Measurements from ENCODE around the gene VPS8.

VPS8 gene

GRCh38 chr3:184885112-184885511 lies 73.1 kb downstream of the VPS8 start:
- Histone ChIP-seq H3K4me3 (IDR thresholded peaks at IDR 0.05; ENCODE audit: insufficient read depth, low read depth, low read length) (no peak overlapping the region), H3K36me3 (ENCODE audit: insufficient read depth) (no peaks in the 10 kb centered on the region), H4K20me1 (ENCODE audit: insufficient read depth) (no peaks in the 10 kb centered on the region), H3K4me2 (no peak overlapping the region), H3K4me1 (ENCODE audit: low read depth, poor library complexity, severe bottlenecking) (no peaks in the 10 kb centered on the region), H3K27me3 (ENCODE audit: insufficient read depth, low read depth) (no peaks in the 10 kb centered on the region), H3K9ac (no peak overlapping the region), H2AFZ (ENCODE audit: low read depth) (no peak overlapping the region), H3K27ac (no peak overlapping the region), H3K79me2 (ENCODE audit: insufficient read depth, low read depth) (no peaks in the 10 kb centered on the region)
- TF ChIP-seq, protein P1, sequence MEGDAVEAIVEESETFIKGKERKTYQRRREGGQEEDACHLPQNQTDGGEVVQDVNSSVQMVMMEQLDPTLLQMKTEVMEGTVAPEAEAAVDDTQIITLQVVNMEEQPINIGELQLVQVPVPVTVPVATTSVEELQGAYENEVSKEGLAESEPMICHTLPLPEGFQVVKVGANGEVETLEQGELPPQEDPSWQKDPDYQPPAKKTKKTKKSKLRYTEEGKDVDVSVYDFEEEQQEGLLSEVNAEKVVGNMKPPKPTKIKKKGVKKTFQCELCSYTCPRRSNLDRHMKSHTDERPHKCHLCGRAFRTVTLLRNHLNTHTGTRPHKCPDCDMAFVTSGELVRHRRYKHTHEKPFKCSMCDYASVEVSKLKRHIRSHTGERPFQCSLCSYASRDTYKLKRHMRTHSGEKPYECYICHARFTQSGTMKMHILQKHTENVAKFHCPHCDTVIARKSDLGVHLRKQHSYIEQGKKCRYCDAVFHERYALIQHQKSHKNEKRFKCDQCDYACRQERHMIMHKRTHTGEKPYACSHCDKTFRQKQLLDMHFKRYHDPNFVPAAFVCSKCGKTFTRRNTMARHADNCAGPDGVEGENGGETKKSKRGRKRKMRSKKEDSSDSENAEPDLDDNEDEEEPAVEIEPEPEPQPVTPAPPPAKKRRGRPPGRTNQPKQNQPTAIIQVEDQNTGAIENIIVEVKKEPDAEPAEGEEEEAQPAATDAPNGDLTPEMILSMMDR (conservative IDR thresholded peaks at IDR 0.05; ENCODE audit: low read depth, low read length): no peak

GRCh38 chr3:184887574-184887973 lies 75.6 kb downstream of the VPS8 start:
- Histone ChIP-seq H3K27ac (no peak overlapping the region), H3K4me2 (no peak overlapping the region), H3K79me2 (ENCODE audit: insufficient read depth, low read depth) (no peaks in the 10 kb centered on the region), H3K36me3 (ENCODE audit: insufficient read depth) (no peaks in the 10 kb centered on the region), H2AFZ (ENCODE audit: low read depth) (no peak overlapping the region), H3K4me3 (IDR thresholded peaks at IDR 0.05; ENCODE audit: insufficient read depth, low read depth, low read length) (no peak overlapping the region), H3K9ac (no peak overlapping the region), H4K20me1 (ENCODE audit: insufficient read depth) (no peaks in the 10 kb centered on the region), H3K27me3 (ENCODE audit: insufficient read depth, low read depth) (no peaks in the 10 kb centered on the region), H3K4me1 (ENCODE audit: low read depth, poor library complexity, severe bottlenecking) (no peaks in the 10 kb centered on the region)
- TF ChIP-seq, protein P1 (conservative IDR thresholded peaks at IDR 0.05; ENCODE audit: low read depth, low read length): no peak

GRCh38 chr3:184889312-184889904 lies 77.4 kb downstream of the VPS8 start:
- Histone ChIP-seq H3K27ac (no peak overlapping the region), H3K27me3 (ENCODE audit: insufficient read depth, low read depth) (no peaks in the 10 kb centered on the region), H2AFZ (ENCODE audit: low read depth) (no peak overlapping the region), H3K36me3 (ENCODE audit: insufficient read depth) (no peaks in the 10 kb centered on the region), H3K4me1 (ENCODE audit: low read depth, poor library complexity, severe bottlenecking) (no peaks in the 10 kb centered on the region), H3K4me2 (no peak overlapping the region), H4K20me1 (ENCODE audit: insufficient read depth) (no peaks in the 10 kb centered on the region), H3K79me2 (ENCODE audit: insufficient read depth, low read depth) (no peaks in the 10 kb centered on the region), H3K4me3 (IDR thresholded peaks at IDR 0.05; ENCODE audit: insufficient read depth, low read depth, low read length) (no peak overlapping the region), H3K9ac (no peak overlapping the region)
- TF ChIP-seq, protein P1 (conservative IDR thresholded peaks at IDR 0.05; ENCODE audit: low read depth, low read length): no peak

DNA sequence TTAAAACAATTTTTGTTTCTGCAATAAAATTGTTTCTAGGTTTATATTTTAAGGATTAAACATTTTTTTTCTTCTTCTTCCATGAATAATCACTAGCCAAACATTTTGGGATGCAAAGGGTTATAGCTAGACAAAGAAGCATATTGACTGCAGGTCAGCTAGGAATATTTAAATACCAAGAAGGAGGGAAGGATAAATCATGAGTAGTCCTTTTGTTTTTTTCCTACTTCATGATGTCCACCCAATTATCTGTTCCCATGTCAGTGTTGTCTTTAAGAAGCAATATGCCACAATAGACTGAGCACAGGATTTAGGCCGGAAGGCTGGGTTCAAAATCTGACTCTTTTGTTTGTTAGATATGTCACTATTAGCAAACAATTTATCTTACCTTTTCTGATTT lies 82.1 kb downstream of the VPS8 start:
- Histone ChIP-seq H3K4me3 (IDR thresholded peaks at IDR 0.05; ENCODE audit: insufficient read depth, low read depth, low read length) (no peak overlapping the region), H3K9ac (no peak overlapping the region), H3K27ac (no peak overlapping the region), H2AFZ (ENCODE audit: low read depth) (no peak overlapping the region), H3K36me3 (ENCODE audit: insufficient read depth) (no peaks in the 10 kb centered on the region; the same call in 1 of the 2 replicates), H3K27me3 (ENCODE audit: insufficient read depth, low read depth) (no peaks in the 10 kb centered on the region), H4K20me1 (ENCODE audit: insufficient read depth) (no peaks in the 10 kb centered on the region; the same call in 1 of the 2 replicates), H3K4me2 (no peak overlapping the region), H3K79me2 (ENCODE audit: insufficient read depth, low read depth) (no peaks in the 10 kb centered on the region), H3K4me1 (ENCODE audit: low read depth, poor library complexity, severe bottlenecking) (no peaks in the 10 kb centered on the region)
- TF ChIP-seq, protein P1 (conservative IDR thresholded peaks at IDR 0.05; ENCODE audit: low read depth, low read length): no peak
